HG03097 (cell line): ENCODE measurements around the gene MYOCD.

Source experiments
- ATAC-seq: cut with Tn5 transposase; IDR thresholded peaks from one replicate; pipeline ENCODE4 v1.9.1; 2021; ENCODE audit not compliant: unreplicated experiment, low FRiP score

MYOCD gene

GRCh38 chr17:12640364-12640763 lies 25.3 kb upstream of the MYOCD start:
- no peak for ATAC-seq

DNA sequence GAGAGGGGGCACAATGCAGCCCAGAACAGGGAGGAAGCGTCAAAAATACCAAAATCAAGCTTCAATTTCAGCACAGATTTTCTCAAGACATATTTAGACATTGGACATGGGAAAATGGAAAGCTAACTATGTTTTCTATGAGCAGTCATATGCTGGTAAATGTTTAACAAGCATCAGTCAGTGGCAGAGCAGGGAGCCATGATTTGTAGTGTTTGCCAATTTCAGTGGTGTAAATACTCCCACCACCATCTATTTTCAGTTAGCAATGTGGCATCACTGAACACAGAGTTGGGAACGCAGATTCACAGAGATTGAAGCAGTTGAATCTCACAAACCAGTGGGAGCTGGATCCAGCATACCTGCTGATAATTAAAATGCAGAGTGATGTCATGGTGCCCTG lies 24.6 kb upstream of the MYOCD start:
- no peak for ATAC-seq

- no peak for ATAC-seq
Measured at GRCh38 chr17:12642034-12642433, 23.7 kb upstream of the MYOCD start.

DNA sequence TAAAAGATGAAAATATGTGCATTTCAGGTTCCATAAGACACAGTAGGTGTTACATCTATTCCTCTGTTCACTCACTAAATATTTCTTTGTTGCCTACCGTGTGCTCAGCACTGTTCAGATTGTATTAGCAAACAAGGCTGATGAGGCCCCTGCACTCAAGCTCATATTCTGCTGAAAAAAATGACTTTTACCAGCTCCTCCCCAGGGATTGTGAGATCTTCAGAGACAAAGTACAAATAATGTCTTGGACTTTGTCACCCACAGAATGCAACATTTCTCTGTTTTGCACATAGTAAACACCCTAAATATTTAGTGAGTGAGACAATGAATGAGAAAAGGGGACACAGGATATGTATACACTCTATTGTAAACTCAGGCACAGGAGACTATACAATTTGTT lies 21.9 kb upstream of the MYOCD start:
- ATAC-seq: no peak

- ATAC-seq: no peak
Measured at GRCh38 chr17:12644623-12645022, 21.1 kb upstream of the MYOCD start.

DNA sequence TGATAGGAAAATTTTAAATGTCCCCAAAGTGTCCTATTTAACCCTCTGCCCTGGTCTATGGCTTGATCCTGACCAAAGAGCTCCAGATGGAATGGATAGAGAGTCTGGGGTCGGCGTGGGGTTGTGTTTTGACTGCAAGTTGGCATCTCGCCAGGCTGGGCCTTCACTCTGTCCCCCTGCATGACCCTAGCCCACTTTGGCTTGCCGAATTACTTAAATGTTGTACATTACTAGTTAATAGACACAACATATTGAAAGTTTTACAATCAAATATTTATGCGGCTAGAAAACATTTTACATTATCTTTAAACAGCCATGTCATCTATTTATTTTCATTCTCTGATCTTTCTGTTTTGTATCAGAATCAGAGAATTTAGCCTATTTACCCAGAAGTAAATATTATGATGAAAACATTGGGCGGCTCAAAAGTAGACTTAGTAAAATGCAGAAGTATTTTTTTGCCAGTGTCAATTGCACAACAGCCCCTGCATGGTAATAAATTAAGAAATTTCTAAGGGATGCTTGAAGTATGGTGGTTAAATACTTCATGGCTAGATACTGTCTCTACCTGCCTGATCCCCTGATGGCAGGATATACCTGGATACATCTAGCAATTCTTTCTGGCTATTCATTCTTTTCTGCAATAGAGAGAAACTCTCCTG lies 18.8 kb upstream of the MYOCD start:
- no peak for ATAC-seq

DNA sequence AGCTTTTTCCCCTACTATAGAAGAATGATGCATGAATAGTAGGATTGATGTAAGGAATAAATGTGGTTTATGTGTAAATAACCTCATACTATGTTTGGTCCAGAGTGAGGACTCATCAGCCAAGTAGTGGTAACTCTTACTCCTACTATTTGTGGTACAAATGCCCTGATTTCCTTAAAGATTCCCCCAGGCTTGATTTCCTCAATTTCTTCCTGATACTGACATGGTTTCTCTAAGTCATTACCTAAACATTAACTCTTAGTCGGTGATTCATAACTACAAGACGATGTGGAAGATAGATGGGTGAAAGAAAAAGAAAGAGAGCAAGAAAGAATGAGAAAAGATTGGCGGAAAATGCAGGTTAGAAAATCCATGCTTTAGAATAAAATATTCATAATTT lies 17.2 kb upstream of the MYOCD start:
- no peak for ATAC-seq

DNA sequence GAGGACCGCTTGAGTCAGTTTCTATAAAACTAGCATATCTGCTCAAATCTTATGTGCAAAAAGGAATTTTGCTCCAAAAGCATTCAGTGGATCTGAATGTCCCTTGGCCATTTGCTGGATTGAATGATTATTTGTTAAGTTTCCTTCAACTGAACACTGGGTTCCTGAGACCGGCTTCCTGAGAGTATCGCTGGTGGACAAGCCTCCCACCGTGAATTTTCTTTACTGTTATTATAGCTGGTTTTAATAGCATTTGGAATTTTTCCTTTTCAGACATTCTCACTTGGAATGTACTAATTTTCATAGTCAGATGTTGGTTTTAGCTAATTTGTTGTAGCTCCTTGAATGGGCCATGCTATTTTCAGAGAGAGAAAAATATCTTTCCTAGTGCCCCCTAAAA lies 9.8 kb upstream of the MYOCD start:
- ATAC-seq: no peak

DNA sequence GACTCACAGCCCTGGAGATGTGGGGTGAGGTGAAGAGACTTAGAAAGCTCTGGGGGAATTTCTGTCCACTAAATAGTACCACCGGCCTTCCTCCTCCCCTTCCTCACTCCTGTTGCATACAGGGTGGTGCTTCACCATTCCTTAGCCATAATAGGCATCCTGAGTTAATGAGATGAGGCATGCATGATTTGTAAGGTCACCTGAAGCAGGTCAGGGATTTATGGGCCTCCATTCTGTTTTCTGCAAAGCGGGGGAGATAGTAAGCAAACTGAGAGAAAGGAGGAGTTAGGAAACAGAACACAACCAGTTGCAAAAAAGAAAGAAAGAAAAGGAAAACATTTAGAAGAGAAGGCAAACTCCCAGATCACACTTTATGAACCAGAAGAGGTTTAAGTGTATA lies 9.3 kb upstream of the MYOCD start:
- ATAC-seq: no peak

DNA sequence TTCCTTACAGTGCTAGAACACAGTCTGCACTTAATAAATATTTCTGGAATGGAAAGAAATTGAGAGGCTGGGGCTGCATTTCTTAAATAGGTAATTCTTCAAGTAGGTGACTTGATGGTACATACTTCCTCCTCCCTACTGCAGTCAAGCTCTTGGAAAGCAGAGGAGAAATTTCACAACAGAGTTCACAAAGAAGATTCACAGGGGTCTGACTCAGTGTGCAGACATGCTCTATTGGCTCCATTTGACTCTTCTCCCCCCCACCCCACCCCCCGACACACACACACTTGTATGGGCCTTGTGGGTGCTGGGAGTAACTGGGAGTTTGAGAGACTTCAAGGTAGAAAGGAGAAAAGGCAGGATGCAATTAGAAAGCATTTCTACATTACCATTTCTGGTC lies 6.2 kb upstream of the MYOCD start:
- no peak for ATAC-seq

- ATAC-seq: no peak
Measured at GRCh38 chr17:12664252-12664651, 1.4 kb upstream of the MYOCD start.

- ATAC-seq: no peak
Measured at GRCh38 chr17:12664894-12665262, 812 bp upstream of the MYOCD start.

GRCh38 chr17:12666718-12667117 lies 1.0 kb downstream of the MYOCD start:
- ATAC-seq: no peak

- no peak for ATAC-seq
Measured at GRCh38 chr17:12667299-12667958, 1.7 kb downstream of the MYOCD start.

- no peak for ATAC-seq
Measured at GRCh38 chr17:12671906-12672305, 6.2 kb downstream of the MYOCD start.

GRCh38 chr17:12672947-12673346 lies 7.3 kb downstream of the MYOCD start:
- ATAC-seq: no peak

DNA sequence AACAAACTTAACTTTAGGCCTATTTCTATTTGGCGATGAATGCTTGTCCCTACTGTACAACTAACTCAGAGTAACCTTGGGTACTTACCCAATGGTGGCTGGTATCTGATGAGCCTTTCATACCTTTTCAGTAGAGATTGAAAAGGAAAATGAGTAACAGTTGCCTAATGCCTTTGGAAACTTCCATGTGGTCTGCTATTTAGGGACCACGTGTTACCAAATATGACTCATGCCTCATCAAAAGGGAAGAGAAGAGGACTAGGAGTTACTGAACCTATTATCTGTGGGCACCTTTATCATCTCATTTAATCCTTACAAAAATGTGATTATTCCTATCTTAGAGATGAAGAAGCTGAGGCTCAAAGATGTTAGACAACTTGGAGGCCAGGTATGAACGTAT lies 8.1 kb downstream of the MYOCD start:
- ATAC-seq: no peak

- ATAC-seq: no peak
Measured at GRCh38 chr17:12680407-12680897, 14.8 kb downstream of the MYOCD start.

DNA sequence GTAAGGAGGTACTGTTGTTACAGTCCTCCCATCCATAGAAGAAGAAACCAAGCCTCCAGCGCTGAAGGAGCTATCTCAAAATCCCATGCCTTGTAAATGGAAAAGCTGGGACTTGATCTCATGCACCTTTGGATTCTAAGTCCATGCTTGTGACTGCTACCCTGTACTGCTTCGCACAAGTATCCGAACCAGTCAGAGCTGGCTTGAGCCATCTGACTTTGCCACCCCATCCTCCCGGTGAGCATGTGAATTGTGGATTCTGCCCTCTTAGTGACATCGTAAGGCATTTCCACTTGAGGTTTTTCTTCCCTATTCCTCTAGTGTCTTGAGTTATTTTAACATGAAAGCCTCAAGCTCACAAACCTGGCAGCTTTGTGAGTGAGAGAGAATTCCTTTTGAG lies 15.3 kb downstream of the MYOCD start:
- no peak for ATAC-seq

- ATAC-seq: no peak
Measured at GRCh38 chr17:12683299-12683698, 17.6 kb downstream of the MYOCD start.

DNA sequence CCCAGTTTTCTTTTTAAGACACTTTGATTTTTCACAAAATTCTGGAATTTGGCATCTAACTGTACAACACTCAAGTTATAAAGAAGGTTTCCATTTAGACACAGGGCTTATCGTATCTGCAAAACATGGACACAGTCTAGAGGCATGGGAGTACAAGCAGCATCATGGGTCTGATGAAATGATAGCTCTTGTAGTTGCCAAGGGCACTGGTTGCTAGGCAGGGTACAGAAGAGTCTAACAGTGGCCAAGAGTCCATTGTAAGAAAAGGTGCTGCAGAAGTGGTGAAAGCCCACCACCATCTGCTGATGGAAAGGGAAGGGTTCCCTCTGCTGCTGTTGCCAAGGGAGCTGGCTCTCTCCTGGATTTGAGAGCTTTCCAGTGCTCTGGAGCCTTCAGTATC lies 20.8 kb downstream of the MYOCD start:
- ATAC-seq: no peak

- ATAC-seq: no peak
Measured at GRCh38 chr17:12688382-12688781, 22.7 kb downstream of the MYOCD start.

GRCh38 chr17:12691173-12691572 lies 25.5 kb downstream of the MYOCD start:
- no peak for ATAC-seq
